Hepatocyte (in vitro differentiated cells): ENCODE data around the gene SOX13.

Experiments used
- EZH2 ChIP-seq: fragments of 200-600 bp; sonication (generic); IDR thresholded peaks from 2 replicates; pipeline ENCODE4 v1.6.1; 2016; ENCODE audit warnings: antibody characterized with exemption, mild to moderate bottlenecking, borderline replicate concordance
- EZH2phosphoT487 ChIP-seq: fragments of 200-600 bp; sonication (generic); IDR thresholded peaks from one replicate; pipeline ENCODE4 v1.6.1; 2018; ENCODE audit warnings: antibody characterized with exemption, mild to moderate bottlenecking, low read depth, moderate library complexity; ENCODE audit not compliant: unreplicated experiment, severe bottlenecking

DNA sequence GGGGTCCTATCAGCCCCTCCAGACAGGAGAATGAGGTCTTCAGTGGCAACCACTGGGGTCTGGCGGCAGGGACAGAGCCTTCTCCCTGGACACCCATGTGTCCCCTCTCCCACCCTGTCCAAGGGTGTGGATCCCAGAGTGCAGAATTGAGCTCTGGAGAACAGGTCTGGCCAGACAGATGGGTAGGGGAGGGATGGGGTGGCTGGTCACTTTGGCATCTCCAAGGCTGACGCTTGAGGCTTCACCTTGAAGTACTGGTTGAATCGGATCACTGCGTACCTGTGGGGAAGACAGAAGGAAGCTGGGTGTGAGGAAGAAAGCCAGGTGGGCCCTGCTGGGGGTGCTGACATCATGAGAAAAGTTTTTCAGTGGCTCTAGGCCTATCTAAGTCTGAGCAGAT is 59.1 kb downstream of the SOX13 start:
- TF ChIP-seq EZH2 (no peak), EZH2phosphoT487 (no peak)
